Panc1 (cell line): ENCODE data around the gene TMEM235. TPM values are rescaled to one million over a fixed set of nuclear protein-coding genes. Genes with fewer than 3 reads are reported as not detected.

Experiments
- ATAC-seq: fragments of 200-7000 bp; cut with Tn5 transposase; 2 replicates; pipeline ENCODE4 v1.9.1; 2020; ENCODE audit warnings: mild to moderate bottlenecking, moderate library complexity
- BruUV-seq: library from RNA; stranded (reverse); fragments of 400-500 nt; replicated peaks from 2 replicates; lab custom pipeline; 2021; lab: Mats Ljungman, UMichigan
- CTCF ChIA-PET: fragments of 300-600 bp; sonication (Branson Sonifier 250); formaldehyde crosslinking; loops from one replicate; lab custom pipeline; 2022; ENCODE audit warnings: antibody characterized with exemption; lab: Charles Lee
- POLR2A ChIA-PET: fragments of 300-600 bp; sonication (Branson Sonifier 250); formaldehyde crosslinking; loops from one replicate; lab custom pipeline; 2022; ENCODE audit warnings: antibody characterized with exemption; lab: Charles Lee
- DNase-seq: peaks from one replicate; pipeline ENCODE4 v3.0.0-alpha.2; 2010; ENCODE audit warnings: low read depth, low spot score
- H3K27ac ChIP-seq: 2 replicates; pipeline ENCODE4 v1.5.1; 2011; ENCODE audit warnings: mild to moderate bottlenecking, low read length, inconsistent platforms
- H3K27me3 ChIP-seq: fragments of 200-500 bp; sonication (Bioruptor generic); 2 replicates; pipeline ENCODE4 v1.6.0; 2014; ENCODE audit warnings: low read length, inconsistent platforms; ENCODE audit not compliant: control insufficient read depth, insufficient read depth
- H3K36me3 ChIP-seq: fragments of 200-500 bp; sonication (Bioruptor generic); 2 replicates; pipeline ENCODE4 v1.5.1; 2014; ENCODE audit warnings: inconsistent platforms, mild to moderate bottlenecking, low read length, moderate library complexity; ENCODE audit not compliant: control insufficient read depth, insufficient read depth
- H3K4me1 ChIP-seq: 2 replicates; pipeline ENCODE4 v1.5.1; 2011; ENCODE audit warnings: inconsistent platforms, mild to moderate bottlenecking, low read length, moderate library complexity; ENCODE audit not compliant: control insufficient read depth, insufficient read depth
- H3K4me3 ChIP-seq, 2 experiments: 2 replicates each; pipeline ENCODE4 v1.5.1; 2011 to 2012; ENCODE audit warnings: low read depth in 2 of 2, low read length in 2 of 2, mild to moderate bottlenecking in 2 of 2, inconsistent platforms in 1 of 2, moderate library complexity in 1 of 2
- H3K9me3 ChIP-seq: fragments of 200-500 bp; sonication (Bioruptor generic); 2 replicates; pipeline ENCODE4 v1.5.1; 2014; ENCODE audit warnings: low read depth, mild to moderate bottlenecking, inconsistent platforms, low read length, moderate library complexity; ENCODE audit not compliant: control insufficient read depth, insufficient read depth
- POLR2AphosphoS5 ChIP-seq: IDR thresholded peaks from 2 replicates; pipeline ENCODE4 v1.6.1; 2012; ENCODE audit warnings: mild to moderate bottlenecking, low read depth, low read length, moderate library complexity
- SIN3A ChIP-seq: IDR thresholded peaks from 2 replicates; pipeline ENCODE4 v1.6.1; 2012; ENCODE audit warnings: low read depth, mild to moderate bottlenecking, low read length, moderate library complexity, borderline replicate concordance; ENCODE audit not compliant: insufficient read depth
- TCF7L2 ChIP-seq: IDR thresholded peaks from 2 replicates; pipeline ENCODE4 v1.6.1; 2011; ENCODE audit warnings: mild to moderate bottlenecking, low read depth, low read length, inconsistent platforms
- in situ Hi-C: cut with HindIII; loops from 2 replicates; pipeline ENCODE4 v1.10.0; 2016; ENCODE audit warnings: low sequenced_read_pairs, low pct_unique_long_range_greater_than_20kb
- intact Hi-C: fragments of 100-400 bp; cut with micrococcal nuclease; formaldehyde crosslinking; loops from one replicate; pipeline ENCODE4 v1.10.0; 2022; ENCODE audit not compliant: unreplicated experiment
- total RNA-seq: library from RNA; stranded (reverse); gene quantifications from one replicate; pipeline ENCODE4 v1.2.1, GENCODE V29; 2021; ENCODE audit not compliant: unreplicated experiment
- TF ChIP-seq, protein P1 (sequence below): fragments of 450-650 bp; IDR thresholded peaks from 2 replicates; pipeline ENCODE4 v1.5.1; 2017; ENCODE audit warnings: mild to moderate bottlenecking
- TF ChIP-seq, protein P2 (sequence below), 2 experiments: IDR thresholded peaks; 2 replicates each; pipeline ENCODE4 v1.6.1; 2011 to 2012; ENCODE audit warnings: low read depth in 2 of 2, control low read depth in 1 of 2, low read length in 1 of 2, mild to moderate bottlenecking in 1 of 2, moderate library complexity in 1 of 2; ENCODE audit not compliant: insufficient read depth in 1 of 2

The TMEM235 gene
- total RNA-seq, 1 experiment from 2014 or later: not detected

DNA sequence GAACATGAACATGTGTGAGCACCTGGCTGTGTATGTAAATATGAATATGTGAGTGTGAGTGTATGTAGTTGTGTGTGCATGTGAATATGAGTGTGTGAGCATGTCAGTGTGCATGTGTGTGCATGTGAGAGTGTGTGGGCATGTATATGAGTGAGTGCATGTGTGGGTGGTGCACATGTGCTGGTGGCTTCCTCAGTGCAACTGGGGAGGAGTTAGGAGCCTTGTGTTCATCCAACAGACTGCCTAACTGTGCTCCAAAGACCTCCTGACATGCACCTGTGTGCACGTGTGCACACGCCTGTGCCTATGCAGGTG lies 1.4 kb downstream of the TMEM235 start:
- intact Hi-C loops: no loop called here
- CTCF ChIA-PET: interaction anchor here (0.7 kb wide), 1 partner anchor 92 kb away, joined by 4 read pairs; no protein-coding TSS in a partner anchor
- no peaks in the 10 kb centered on the region for H3K27me3 ChIP-seq
- POLR2A ChIA-PET: interaction anchor here (0.6 kb wide), 1 partner anchor 99 kb away, joined by 3 read pairs; no protein-coding TSS in a partner anchor
- BruUV-seq: no TSS peak
- ATAC-seq (no peak), DNase-seq (no peak)
- H3K4me3 ChIP-seq: no peak overlapping the region
- no peaks in the 10 kb centered on the region for H3K4me1 ChIP-seq
- no peaks in the 10 kb centered on the region for H3K9me3 ChIP-seq
- H3K36me3 ChIP-seq: no peaks in the 10 kb centered on the region
- H3K27ac ChIP-seq: no peak overlapping the region
- TF ChIP-seq SIN3A (no peak), TCF7L2 (no peak), POLR2AphosphoS5 (no peak)
- TF ChIP-seq, protein P1, sequence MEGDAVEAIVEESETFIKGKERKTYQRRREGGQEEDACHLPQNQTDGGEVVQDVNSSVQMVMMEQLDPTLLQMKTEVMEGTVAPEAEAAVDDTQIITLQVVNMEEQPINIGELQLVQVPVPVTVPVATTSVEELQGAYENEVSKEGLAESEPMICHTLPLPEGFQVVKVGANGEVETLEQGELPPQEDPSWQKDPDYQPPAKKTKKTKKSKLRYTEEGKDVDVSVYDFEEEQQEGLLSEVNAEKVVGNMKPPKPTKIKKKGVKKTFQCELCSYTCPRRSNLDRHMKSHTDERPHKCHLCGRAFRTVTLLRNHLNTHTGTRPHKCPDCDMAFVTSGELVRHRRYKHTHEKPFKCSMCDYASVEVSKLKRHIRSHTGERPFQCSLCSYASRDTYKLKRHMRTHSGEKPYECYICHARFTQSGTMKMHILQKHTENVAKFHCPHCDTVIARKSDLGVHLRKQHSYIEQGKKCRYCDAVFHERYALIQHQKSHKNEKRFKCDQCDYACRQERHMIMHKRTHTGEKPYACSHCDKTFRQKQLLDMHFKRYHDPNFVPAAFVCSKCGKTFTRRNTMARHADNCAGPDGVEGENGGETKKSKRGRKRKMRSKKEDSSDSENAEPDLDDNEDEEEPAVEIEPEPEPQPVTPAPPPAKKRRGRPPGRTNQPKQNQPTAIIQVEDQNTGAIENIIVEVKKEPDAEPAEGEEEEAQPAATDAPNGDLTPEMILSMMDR: no peak
- in situ Hi-C loops: no loop called here

DNA sequence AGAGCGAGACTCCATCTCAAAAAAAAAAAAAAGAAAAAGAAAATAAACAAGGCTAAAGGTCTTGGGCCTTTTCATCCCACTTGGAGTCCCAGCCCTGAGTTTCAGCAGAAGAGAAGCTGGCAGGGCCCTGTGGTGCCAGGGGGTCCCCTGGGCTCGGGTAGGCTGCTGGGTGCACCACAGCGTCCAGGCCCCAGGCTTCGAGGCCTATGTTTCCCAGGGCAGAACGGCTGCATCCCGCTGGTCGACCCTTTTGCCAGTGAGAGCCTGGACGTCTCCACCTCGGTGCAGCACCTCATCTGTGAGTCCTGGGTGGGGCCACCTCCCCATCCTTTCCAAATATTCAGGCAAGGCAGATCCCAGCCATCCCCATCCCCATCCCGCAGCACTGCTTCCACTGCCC lies 2.2 kb downstream of the TMEM235 start:
- CTCF ChIA-PET: interaction anchor here (0.7 kb wide), 1 partner anchor 91 kb away, joined by 4 read pairs; no protein-coding TSS in a partner anchor
- POLR2A ChIA-PET: interaction anchor here (0.6 kb wide), 1 partner anchor 98 kb away, joined by 3 read pairs; no protein-coding TSS in a partner anchor
- no TSS peak for BruUV-seq
- no peaks in the 10 kb centered on the region for H3K4me1 ChIP-seq
- H3K36me3 ChIP-seq: no peaks in the 10 kb centered on the region
- H3K27me3 ChIP-seq: no peaks in the 10 kb centered on the region
- H3K27ac ChIP-seq: no peak overlapping the region
- ATAC-seq (no peak), DNase-seq (no peak)
- no peak overlapping the region for H3K4me3 ChIP-seq
- in situ Hi-C loops: no loop called here
- no peak for TF ChIP-seq POLR2AphosphoS5
- no peak for TF ChIP-seq TCF7L2
- TF ChIP-seq, protein P2, sequence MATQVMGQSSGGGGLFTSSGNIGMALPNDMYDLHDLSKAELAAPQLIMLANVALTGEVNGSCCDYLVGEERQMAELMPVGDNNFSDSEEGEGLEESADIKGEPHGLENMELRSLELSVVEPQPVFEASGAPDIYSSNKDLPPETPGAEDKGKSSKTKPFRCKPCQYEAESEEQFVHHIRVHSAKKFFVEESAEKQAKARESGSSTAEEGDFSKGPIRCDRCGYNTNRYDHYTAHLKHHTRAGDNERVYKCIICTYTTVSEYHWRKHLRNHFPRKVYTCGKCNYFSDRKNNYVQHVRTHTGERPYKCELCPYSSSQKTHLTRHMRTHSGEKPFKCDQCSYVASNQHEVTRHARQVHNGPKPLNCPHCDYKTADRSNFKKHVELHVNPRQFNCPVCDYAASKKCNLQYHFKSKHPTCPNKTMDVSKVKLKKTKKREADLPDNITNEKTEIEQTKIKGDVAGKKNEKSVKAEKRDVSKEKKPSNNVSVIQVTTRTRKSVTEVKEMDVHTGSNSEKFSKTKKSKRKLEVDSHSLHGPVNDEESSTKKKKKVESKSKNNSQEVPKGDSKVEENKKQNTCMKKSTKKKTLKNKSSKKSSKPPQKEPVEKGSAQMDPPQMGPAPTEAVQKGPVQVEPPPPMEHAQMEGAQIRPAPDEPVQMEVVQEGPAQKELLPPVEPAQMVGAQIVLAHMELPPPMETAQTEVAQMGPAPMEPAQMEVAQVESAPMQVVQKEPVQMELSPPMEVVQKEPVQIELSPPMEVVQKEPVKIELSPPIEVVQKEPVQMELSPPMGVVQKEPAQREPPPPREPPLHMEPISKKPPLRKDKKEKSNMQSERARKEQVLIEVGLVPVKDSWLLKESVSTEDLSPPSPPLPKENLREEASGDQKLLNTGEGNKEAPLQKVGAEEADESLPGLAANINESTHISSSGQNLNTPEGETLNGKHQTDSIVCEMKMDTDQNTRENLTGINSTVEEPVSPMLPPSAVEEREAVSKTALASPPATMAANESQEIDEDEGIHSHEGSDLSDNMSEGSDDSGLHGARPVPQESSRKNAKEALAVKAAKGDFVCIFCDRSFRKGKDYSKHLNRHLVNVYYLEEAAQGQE (IDR thresholded peaks at IDR 0.05; ENCODE audit: insufficient read depth in 1 of 2, low read depth in 2 of 2, low read length in 1 of 2): no peak
- no peak for TF ChIP-seq SIN3A
- TF ChIP-seq, protein P1: no peak
- intact Hi-C loops: no loop called here
- no peaks in the 10 kb centered on the region for H3K9me3 ChIP-seq
